OCI-LY7 (cell line): Measurements from ENCODE around the gene GLIPR1. TPM values are rescaled to one million over a fixed set of nuclear protein-coding genes. Genes with fewer than 3 reads are reported as not detected.
A peak's percentile ranks its signal among the peaks of the same experiment; 100 is the strongest.

ENCODE experiments used
- BruUV-seq: library from RNA; stranded (reverse); fragments of 400-500 nt; replicated peaks from 2 replicates; lab custom pipeline; 2021; lab: Mats Ljungman, UMichigan
- CTCF ChIA-PET: fragments of 300-600 bp; sonication (Branson Sonifier 250); formaldehyde crosslinking; loops from one replicate; lab custom pipeline; 2022; ENCODE audit warnings: antibody characterized with exemption; ENCODE audit not compliant: unreplicated experiment; lab: Charles Lee
- POLR2A ChIA-PET: fragments of 300-600 bp; sonication (Branson Sonifier 250); formaldehyde crosslinking; loops from one replicate; lab custom pipeline; 2022; ENCODE audit warnings: antibody characterized with exemption; lab: Charles Lee
- DNase-seq: peaks from one replicate; pipeline ENCODE4 v3.0.0-alpha.2; 2015; ENCODE audit warnings: low spot score
- H2AFZ ChIP-seq: fragments of 200-600 bp; sonication (generic), shearing (Covaris generic); 2 replicates; pipeline ENCODE4 v1.6.1; 2014; ENCODE audit warnings: mild to moderate bottlenecking, antibody characterized with exemption, low read length, moderate library complexity
- H3K27ac ChIP-seq: fragments of 200-600 bp; sonication (generic); 2 replicates; pipeline ENCODE4 v1.5.1; 2014; ENCODE audit warnings: mixed run types, low read depth, mild to moderate bottlenecking, moderate library complexity, low read length, inconsistent platforms; ENCODE audit not compliant: poor library complexity, severe bottlenecking
- H3K36me3 ChIP-seq: fragments of 200-600 bp; sonication (generic); 2 replicates; pipeline ENCODE4 v1.6.1; 2014; ENCODE audit warnings: mild to moderate bottlenecking, antibody characterized with exemption, low read length, moderate library complexity, mixed read lengths; ENCODE audit not compliant: insufficient read depth
- H3K4me1 ChIP-seq: fragments of 200-600 bp; sonication (generic); 2 replicates; pipeline ENCODE4 v1.5.1; 2014; ENCODE audit warnings: mild to moderate bottlenecking, low read length; ENCODE audit not compliant: insufficient read depth, poor library complexity, severe bottlenecking
- H3K4me2 ChIP-seq: fragments of 200-600 bp; sonication (generic); 2 replicates; pipeline ENCODE4 v1.6.1; 2014; ENCODE audit warnings: mild to moderate bottlenecking, low read length
- H3K4me3 ChIP-seq: fragments of 200-600 bp; sonication (generic); 2 replicates; pipeline ENCODE4 v1.5.1; 2014; ENCODE audit warnings: mild to moderate bottlenecking, low read depth, low read length; ENCODE audit not compliant: poor library complexity, severe bottlenecking
- H3K79me2 ChIP-seq: fragments of 200-600 bp; sonication (generic); 2 replicates; pipeline ENCODE4 v1.6.1; 2016; ENCODE audit warnings: low read depth, mild to moderate bottlenecking, low read length, moderate library complexity, mixed read lengths; ENCODE audit not compliant: insufficient read depth
- H3K9me2 ChIP-seq: fragments of 200-600 bp; sonication (generic); 2 replicates; pipeline ENCODE4 v1.6.1; 2016; ENCODE audit warnings: mild to moderate bottlenecking, low read length, mixed read lengths; ENCODE audit not compliant: insufficient read depth
- H3K9me3 ChIP-seq: fragments of 200-600 bp; sonication (generic); 2 replicates; pipeline ENCODE4 v1.6.1; 2014; ENCODE audit warnings: mild to moderate bottlenecking, mixed run types, low read length, mixed read lengths
- H4K20me1 ChIP-seq: fragments of 200-600 bp; sonication (generic); 2 replicates; pipeline ENCODE4 v1.6.1; 2014; ENCODE audit warnings: mild to moderate bottlenecking, antibody characterized with exemption, low read length, moderate library complexity, mixed read lengths; ENCODE audit not compliant: insufficient read depth
- CTCF ChIP-seq: fragments of 200-600 bp; sonication (generic); conservative IDR thresholded peaks from 2 replicates; pipeline ENCODE4 v1.5.1; 2014; ENCODE audit warnings: mild to moderate bottlenecking, antibody characterized with exemption, low read length, moderate library complexity, mixed read lengths
- EZH2phosphoT487 ChIP-seq: fragments of 200-600 bp; sonication (generic); IDR thresholded peaks from 2 replicates; pipeline ENCODE4 v1.6.1; 2018; ENCODE audit warnings: low read depth, borderline replicate concordance, mild to moderate bottlenecking, mixed run types, antibody characterized with exemption, low read length, moderate library complexity, mixed read lengths
- intact Hi-C: fragments of 100-400 bp; cut with micrococcal nuclease; formaldehyde crosslinking; loops from one replicate; pipeline ENCODE4 v1.10.0; 2022; ENCODE audit not compliant: unreplicated experiment
- total RNA-seq, 2 experiments: library from RNA; depleted of rRNA in 1 of 2; stranded (reverse); fragments of >200 nt in 1 of 2; shearing (Covaris generic) in 1 of 2; gene quantifications; 2 replicates each; pipeline ENCODE4 v1.2.3, GENCODE V29; 2014 to 2022

The GLIPR1 gene
- total RNA-seq, 2 experiments from 2014 or later, result 2.8 to 3.3 TPM

GRCh38 chr12:75437564-75437963, 43.0 kb upstream of the GLIPR1 start:
- Histone ChIP-seq H3K4me2 (no peak overlapping the region), H4K20me1 (no peaks in the 10 kb centered on the region), H3K79me2 (no peaks in the 10 kb centered on the region), H3K9me3 (no peaks in the 10 kb centered on the region), H3K4me1 (no peaks in the 10 kb centered on the region), H3K9me2 (no peaks in the 10 kb centered on the region), H3K36me3 (no peaks in the 10 kb centered on the region), H3K27ac (no peak overlapping the region), H3K4me3 (no peak overlapping the region), H2AFZ (no peak overlapping the region)
- TF ChIP-seq EZH2phosphoT487, result no peak
- peak; percentile 65 for TF ChIP-seq CTCF
- no TSS peak for BruUV-seq
- intact Hi-C loops, result no loop called here
- peak; percentile 29 for DNase-seq
- ChIA-PET POLR2A (interaction anchor here (0.6 kb wide), 1 partner anchor 14 kb away, joined by 3 read pairs; no protein-coding TSS in a partner anchor), CTCF (no interaction called here)

GRCh38 chr12:75438059-75438754, 42.3 kb upstream of the GLIPR1 start:
- no peak overlapping the region for H3K27ac ChIP-seq
- H3K9me2 ChIP-seq, result no peaks in the 10 kb centered on the region
- TF ChIP-seq EZH2phosphoT487 (no peak), CTCF (no peak)
- DNase-seq, result no peak
- H4K20me1 ChIP-seq, result no peaks in the 10 kb centered on the region
- H3K4me2 ChIP-seq, result no peak overlapping the region
- no peak overlapping the region for H2AFZ ChIP-seq
- ChIA-PET POLR2A (no interaction called here), CTCF (no interaction called here)
- BruUV-seq, result no TSS peak
- no peaks in the 10 kb centered on the region for H3K79me2 ChIP-seq
- intact Hi-C loops, result no loop called here
- H3K4me1 ChIP-seq, result no peaks in the 10 kb centered on the region
- no peaks in the 10 kb centered on the region for H3K9me3 ChIP-seq
- H3K4me3 ChIP-seq, result no peak overlapping the region
- no peaks in the 10 kb centered on the region for H3K36me3 ChIP-seq

- intact Hi-C loops, result no loop called here
- no peaks in the 10 kb centered on the region for H3K79me2 ChIP-seq
- H3K4me3 ChIP-seq, result no peak overlapping the region
- no peak for DNase-seq
- no TSS peak for BruUV-seq
- no peaks in the 10 kb centered on the region for H3K36me3 ChIP-seq
- H3K9me2 ChIP-seq, result no peaks in the 10 kb centered on the region
- H3K4me1 ChIP-seq, result no peaks in the 10 kb centered on the region
- no peaks in the 10 kb centered on the region for H4K20me1 ChIP-seq
- TF ChIP-seq CTCF (no peak), EZH2phosphoT487 (no peak)
- no peak overlapping the region for H3K4me2 ChIP-seq
- ChIA-PET POLR2A (no interaction called here), CTCF (no interaction called here)
- no peaks in the 10 kb centered on the region for H3K9me3 ChIP-seq
- no peak overlapping the region for H2AFZ ChIP-seq
- no peak overlapping the region for H3K27ac ChIP-seq
Measured at GRCh38 chr12:75439048-75439447, 41.5 kb upstream of the GLIPR1 start.
